Measurements from ENCODE around the gene METTL15. TPM values are rescaled to one million over a fixed set of nuclear protein-coding genes. Genes with fewer than 3 reads are reported as not detected.
A peak's percentile ranks its signal among the peaks of the same experiment; 100 is the strongest.

The METTL15 gene
- total and polyA plus RNA-seq, 2 experiments from 2014 or later, result 9.3 to 23.2 TPM

GRCh38 chr11:28337701-28338100, 229.5 kb downstream of the METTL15 start:
- TF ChIP-seq EZH2phosphoT487 (IDR thresholded peaks at IDR 0.05; ENCODE audit: low read depth, severe bottlenecking, unreplicated experiment) (no peak), CTCF (IDR thresholded peaks at IDR 0.05; ENCODE audit: poor library complexity) (no peak), EZH2 (IDR thresholded peaks at IDR 0.05; ENCODE audit: borderline replicate concordance) (no peak)

GRCh38 chr11:28338371-28338770, 230.2 kb downstream of the METTL15 start:
- H2AFZ ChIP-seq, result no peak overlapping the region
- H3K4me3 ChIP-seq, result no peak overlapping the region
- no peaks in the 10 kb centered on the region for H3K27me3 ChIP-seq
- H3K36me3 ChIP-seq (replicated peaks; ENCODE audit: insufficient read depth, low read depth), result no peaks in the 10 kb centered on the region
- no peak overlapping the region for H3K27ac ChIP-seq
- H3K79me2 ChIP-seq, result no peaks in the 10 kb centered on the region
- H3K9me2 ChIP-seq (replicated peaks; ENCODE audit: insufficient read depth), result no peaks in the 10 kb centered on the region
- TF ChIP-seq EZH2phosphoT487 (IDR thresholded peaks at IDR 0.05; ENCODE audit: low read depth, severe bottlenecking, unreplicated experiment), result no peak
- no peak for TF ChIP-seq CTCF (IDR thresholded peaks at IDR 0.05; ENCODE audit: poor library complexity)
- no peak for TF ChIP-seq EZH2 (IDR thresholded peaks at IDR 0.05; ENCODE audit: borderline replicate concordance)
- H3K4me2 ChIP-seq, result no peak overlapping the region
- peaks cover under 1% of the 10 kb centered on the region for H3K4me1 ChIP-seq (ENCODE audit: insufficient read depth)
- 91% methylated on average over 3 of the region's 3 CpGs for WGBS (ENCODE audit: low lambda C conversion rate, missing lambda C conversion rate)
- H3K9me3 ChIP-seq (ENCODE audit: low read depth), result no peaks in the 10 kb centered on the region
- no peaks in the 10 kb centered on the region for H4K20me1 ChIP-seq (ENCODE audit: insufficient read depth, poor library complexity, severe bottlenecking)
- no peak for DNase-seq (ENCODE audit: low spot score)

More at GRCh38 chr11:28337701-28338100, 229.5 kb downstream of the METTL15 start:
- H3K4me1 ChIP-seq (ENCODE audit: insufficient read depth), result no peaks in the 10 kb centered on the region
- no peak overlapping the region for H3K4me3 ChIP-seq
- no peaks in the 10 kb centered on the region for H3K9me2 ChIP-seq (replicated peaks; ENCODE audit: insufficient read depth)
- no peak for DNase-seq (ENCODE audit: low spot score)
- H3K4me2 ChIP-seq, result no peak overlapping the region
- H3K27me3 ChIP-seq, result no peaks in the 10 kb centered on the region
- H2AFZ ChIP-seq, result no peak overlapping the region
- no peaks in the 10 kb centered on the region for H3K79me2 ChIP-seq
- H4K20me1 ChIP-seq (ENCODE audit: insufficient read depth, poor library complexity, severe bottlenecking), result no peaks in the 10 kb centered on the region
- no peaks in the 10 kb centered on the region for H3K9me3 ChIP-seq (ENCODE audit: low read depth)
- H3K36me3 ChIP-seq (replicated peaks; ENCODE audit: insufficient read depth, low read depth), result no peaks in the 10 kb centered on the region
- H3K27ac ChIP-seq, result no peak overlapping the region

- Histone ChIP-seq H3K36me3 (replicated peaks; ENCODE audit: insufficient read depth, low read depth) (no peaks in the 10 kb centered on the region), H3K4me2 (no peak overlapping the region), H3K27ac (no peak overlapping the region), H4K20me1 (ENCODE audit: insufficient read depth, poor library complexity, severe bottlenecking) (no peaks in the 10 kb centered on the region), H3K9me3 (ENCODE audit: low read depth) (no peaks in the 10 kb centered on the region), H3K9me2 (replicated peaks; ENCODE audit: insufficient read depth) (no peaks in the 10 kb centered on the region), H3K79me2 (no peaks in the 10 kb centered on the region), H3K4me1 (ENCODE audit: insufficient read depth) (peaks cover 5% of the 10 kb centered on the region), H2AFZ (no peak overlapping the region), H3K27me3 (no peaks in the 10 kb centered on the region), H3K4me3 (no peak overlapping the region)
- no peak for TF ChIP-seq CTCF (IDR thresholded peaks at IDR 0.05; ENCODE audit: poor library complexity)
- TF ChIP-seq EZH2 (IDR thresholded peaks at IDR 0.05; ENCODE audit: borderline replicate concordance), result no peak
- no peak for TF ChIP-seq EZH2phosphoT487 (IDR thresholded peaks at IDR 0.05; ENCODE audit: low read depth, severe bottlenecking, unreplicated experiment)
- DNase-seq (ENCODE audit: low spot score), result no peak
- WGBS (ENCODE audit: low lambda C conversion rate, missing lambda C conversion rate), result 94% methylated on average over 1 of the region's 1 CpG
These were observed 231.3 kb downstream of the METTL15 start for GRCh38 chr11:28339488-28339887.

GRCh38 chr11:28342716-28343115, 234.5 kb downstream of the METTL15 start:
- Histone ChIP-seq H3K36me3 (replicated peaks; ENCODE audit: insufficient read depth, low read depth) (no peaks in the 10 kb centered on the region), H2AFZ (no peak overlapping the region), H3K27ac (peak overlapping the region; percentile 21), H3K4me3 (no peak overlapping the region), H4K20me1 (ENCODE audit: insufficient read depth, poor library complexity, severe bottlenecking) (no peaks in the 10 kb centered on the region), H3K4me1 (ENCODE audit: insufficient read depth) (peaks cover 5% of the 10 kb centered on the region), H3K9me2 (replicated peaks; ENCODE audit: insufficient read depth) (no peaks in the 10 kb centered on the region), H3K79me2 (no peaks in the 10 kb centered on the region), H3K4me2 (peak overlapping the region; percentile 16), H3K27me3 (no peaks in the 10 kb centered on the region), H3K9me3 (ENCODE audit: low read depth) (no peaks in the 10 kb centered on the region)
- WGBS (ENCODE audit: low lambda C conversion rate, missing lambda C conversion rate), result 64% methylated on average over 1 of the region's 1 CpG
- no peak for DNase-seq (ENCODE audit: low spot score)
- no peak for TF ChIP-seq EZH2phosphoT487 (IDR thresholded peaks at IDR 0.05; ENCODE audit: low read depth, severe bottlenecking, unreplicated experiment)

All from hepatocyte (in vitro differentiated cells).